T-helper 17 cell (primary cell): Measurements from ENCODE around the gene ADCYAP1R1. TPM values are rescaled to one million over a fixed set of nuclear protein-coding genes. Genes with fewer than 3 reads are reported as not detected.
"Not testable (repeated sequence)": the region's sequence is repeated elsewhere in the genome, so short reads cannot be mapped to it uniquely, and the experiment has no call there.

ENCODE experiments used
- ATAC-seq: fragments of 150-1000 bp; cut with Tn5 transposase; 2 replicates; pipeline ENCODE4 v1.10.0; 2021; ENCODE audit warnings: mild to moderate bottlenecking, moderate library complexity
- DNase-seq, 3 donors: peaks; one replicate each; pipeline versions ENCODE4 v3.0.0 to v3.0.0-alpha.2; 2020 to 2021
- H3K9me3 ChIP-seq: one replicate; pipeline ENCODE4 v1.7.0; 2013; ENCODE audit warnings: low read length, mild to moderate bottlenecking; ENCODE audit not compliant: control insufficient read depth, poor library complexity, severe bottlenecking
- H3K27ac Mint-ChIP-seq: one replicate; pipeline ENCODE4 v1.8.0; 2022; ENCODE audit warnings: mild to moderate bottlenecking, moderate library complexity, mixed read lengths
- H3K27me3 Mint-ChIP-seq: one replicate; pipeline ENCODE4 v1.8.0; 2022; ENCODE audit warnings: mixed read lengths
- H3K36me3 Mint-ChIP-seq: one replicate; pipeline ENCODE4 v1.8.0; 2022; ENCODE audit warnings: low read depth, mixed read lengths
- H3K4me1 Mint-ChIP-seq: one replicate; pipeline ENCODE4 v1.8.0; 2022; ENCODE audit warnings: mild to moderate bottlenecking, mixed read lengths
- H3K4me3 Mint-ChIP-seq: one replicate; pipeline ENCODE4 v1.8.0; 2022; ENCODE audit warnings: mild to moderate bottlenecking, moderate library complexity, mixed read lengths
- total RNA-seq, 4 donors: library from RNA in 2 of 4; stranded (reverse) in 2 of 4; gene quantifications; one replicate each; pipeline ENCODE4 v1.2.3 and lab custom pipeline; 2022 to 2026

Gene ADCYAP1R1
- total RNA-seq, 2 donors from 2014 or later: not detected

- H3K4me3 Mint-ChIP-seq: no peak overlapping the region
Observed at GRCh38 chr7:31134246-31135188, 82.4 kb downstream of the ADCYAP1R1 start.

GRCh38 chr7:31137234-31137633 is 85.1 kb downstream of the ADCYAP1R1 start:
- ATAC-seq (no peak), DNase-seq (no peak)
- Mint-ChIP-seq H3K36me3 (no peaks in the 10 kb centered on the region), H3K4me1 (peaks cover 4% of the 10 kb centered on the region), H3K27ac (no peak overlapping the region), H3K4me3 (no peak overlapping the region), H3K27me3 (peaks cover 5% of the 10 kb centered on the region)
- H3K9me3 ChIP-seq: no peaks in the 10 kb centered on the region

More at GRCh38 chr7:31134246-31135188, 82.4 kb downstream of the ADCYAP1R1 start:
- H3K27me3 Mint-ChIP-seq: peaks cover 7% of the 10 kb centered on the region
- DNase-seq (peak; percentile 11 to 27 (median 17)), ATAC-seq (peak; percentile 57)
- no peaks in the 10 kb centered on the region for H3K36me3 Mint-ChIP-seq
- peaks cover 4% of the 10 kb centered on the region for H3K4me1 Mint-ChIP-seq
- H3K27ac Mint-ChIP-seq: peak overlapping the region; percentile 14
- no peaks in the 10 kb centered on the region for H3K9me3 ChIP-seq

GRCh38 chr7:31145339-31145738 is 93.2 kb downstream of the ADCYAP1R1 start:
- H3K36me3 Mint-ChIP-seq: no peaks in the 10 kb centered on the region
- no peak overlapping the region for H3K4me3 Mint-ChIP-seq
- H3K4me1 Mint-ChIP-seq: no peaks in the 10 kb centered on the region
- H3K27me3 Mint-ChIP-seq: peaks cover 25% of the 10 kb centered on the region
- no peak for ATAC-seq
- no peaks in the 10 kb centered on the region for H3K9me3 ChIP-seq
- DNase-seq: no peak
- no peak overlapping the region for H3K27ac Mint-ChIP-seq

GRCh38 chr7:31146030-31146429 is 93.9 kb downstream of the ADCYAP1R1 start:
- no peak for ATAC-seq
- H3K27me3 Mint-ChIP-seq: peaks cover 20% of the 10 kb centered on the region
- H3K4me1 Mint-ChIP-seq: no peaks in the 10 kb centered on the region
- no peak for DNase-seq
- no peaks in the 10 kb centered on the region for H3K36me3 Mint-ChIP-seq
- H3K27ac Mint-ChIP-seq: no peak overlapping the region
- no peaks in the 10 kb centered on the region for H3K9me3 ChIP-seq
- H3K4me3 Mint-ChIP-seq: no peak overlapping the region

GRCh38 chr7:31146538-31146937 is 94.4 kb downstream of the ADCYAP1R1 start:
- ATAC-seq (no peak), DNase-seq (no peak)
- no peak overlapping the region for H3K4me3 Mint-ChIP-seq
- H3K27ac Mint-ChIP-seq: no peak overlapping the region
- no peaks in the 10 kb centered on the region for H3K9me3 ChIP-seq
- no peaks in the 10 kb centered on the region for H3K36me3 Mint-ChIP-seq
- H3K4me1 Mint-ChIP-seq: no peaks in the 10 kb centered on the region
- H3K27me3 Mint-ChIP-seq: peaks cover 20% of the 10 kb centered on the region

GRCh38 chr7:31151849-31152248 is 99.7 kb downstream of the ADCYAP1R1 start:
- ATAC-seq: no peak
- H3K36me3 Mint-ChIP-seq: no peaks in the 10 kb centered on the region
- DNase-seq: no peak
- no peak overlapping the region for H3K27ac Mint-ChIP-seq
- peaks cover 3% of the 10 kb centered on the region for H3K27me3 Mint-ChIP-seq
- H3K9me3 ChIP-seq: no peaks in the 10 kb centered on the region
- no peaks in the 10 kb centered on the region for H3K4me1 Mint-ChIP-seq
- H3K4me3 Mint-ChIP-seq: no peak overlapping the region

- not testable (repeated sequence) for H3K27me3 Mint-ChIP-seq, H3K9me3 ChIP-seq, DNase-seq, H3K4me3 Mint-ChIP-seq, ATAC-seq, H3K27ac Mint-ChIP-seq, H3K4me1 Mint-ChIP-seq, H3K36me3 Mint-ChIP-seq
Observed at GRCh38 chr7:31153318-31153717, 101.2 kb downstream of the ADCYAP1R1 start.

- Mint-ChIP-seq H3K36me3 (no peaks in the 10 kb centered on the region), H3K4me3 (no peak overlapping the region), H3K4me1 (no peaks in the 10 kb centered on the region), H3K27me3 (peaks cover 10% of the 10 kb centered on the region), H3K27ac (no peak overlapping the region)
- ATAC-seq (no peak), DNase-seq (no peak)
- no peaks in the 10 kb centered on the region for H3K9me3 ChIP-seq
Observed at GRCh38 chr7:31160941-31161340, 108.8 kb downstream of the ADCYAP1R1 start.

Other genes with a start within 250 kb of the ADCYAP1R1 start
- under 1 TPM; 0.35 to 0.83 TPM for gene AQP1, start 140.5 kb upstream of the ADCYAP1R1 start, total RNA-seq
- gene GHRHR, start 88.4 kb upstream of the ADCYAP1R1 start, total RNA-seq: not detected